Activated T-helper 2 cell treated with anti-CD3 and anti-CD28 coated beads, Interferon-gamma antibody, Interleukin-2, Interleukin-4, amounts not matched to agents 10 μg/mL and 5 μg/mL and 100 μg/mL, durations not matched to agents 14 hours and 24 hours and 36 hours (primary cell): ENCODE measurements around the gene ACTRT1. TPM values are rescaled to one million over a fixed set of nuclear protein-coding genes. Genes with fewer than 3 reads are reported as not detected.

Experiments
- DNase-seq: peaks from one replicate; pipeline ENCODE4 v3.0.0; 2021; ENCODE audit warnings: low spot score
- H3K27ac Mint-ChIP-seq: one replicate; pipeline ENCODE4 v1.8.0; 2021; ENCODE audit warnings: mixed read lengths
- H3K27me3 Mint-ChIP-seq: one replicate; pipeline ENCODE4 v1.8.0; 2021; ENCODE audit warnings: low read depth, mixed read lengths
- H3K36me3 Mint-ChIP-seq: one replicate; pipeline ENCODE4 v1.8.0; 2021; ENCODE audit warnings: low read depth, mixed read lengths
- H3K4me1 Mint-ChIP-seq: one replicate; pipeline ENCODE4 v1.8.0; 2021; ENCODE audit warnings: low read depth, mixed read lengths
- H3K4me3 Mint-ChIP-seq: one replicate; pipeline ENCODE4 v1.8.0; 2021; ENCODE audit warnings: low read depth, mild to moderate bottlenecking, moderate library complexity, mixed read lengths
- H3K9me3 Mint-ChIP-seq: one replicate; pipeline ENCODE4 v1.8.0; 2021; ENCODE audit warnings: mixed read lengths
- intact Hi-C: fragments of 100-400 bp; cut with micrococcal nuclease; formaldehyde crosslinking; loops from one replicate; pipeline ENCODE4 v1.15.1; 2023
- total RNA-seq: library from RNA; stranded (reverse); gene quantifications from 2 replicates; pipeline ENCODE4 v1.2.3, GENCODE V29; 2022

The ACTRT1 gene
- total RNA-seq = not detected in 2 replicates

DNA sequence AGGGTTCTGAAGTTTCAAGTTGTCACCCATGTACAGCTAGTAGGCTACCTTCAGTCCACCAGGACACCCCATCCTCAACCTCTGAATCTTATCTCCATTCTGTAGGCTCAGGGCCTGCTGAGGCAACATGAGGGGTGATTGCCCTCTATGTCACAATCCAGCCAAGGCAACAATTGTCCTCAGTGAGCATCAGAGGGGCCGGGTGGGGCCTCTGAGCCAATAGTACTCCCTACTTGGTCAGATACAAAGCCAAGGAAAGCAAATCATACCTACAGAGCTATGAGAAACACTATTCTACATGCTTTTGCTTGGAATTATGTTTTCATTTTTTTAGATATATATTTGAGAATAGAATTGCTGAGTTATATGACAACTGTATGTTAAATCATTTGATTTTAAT, at the start of gene ACTRT1:
Gene ACTRT1 (minus strand): TSS at position 101 of the 400 bp plus-strand sequence. CDS start 197 bp downstream, outside the sequence.
- DNase-seq = no peak
- Mint-ChIP-seq H3K9me3 (no peaks in the 10 kb centered on the region), H3K27ac (no peak within 1 kb of the TSS), H3K27me3 (no peaks in the 10 kb centered on the region), H3K36me3 (no peaks in the 10 kb centered on the region), H3K4me1 (no peaks in the 10 kb centered on the region), H3K4me3 (no peak within 1 kb of the TSS)
- intact Hi-C loops = no loop called here

DNA sequence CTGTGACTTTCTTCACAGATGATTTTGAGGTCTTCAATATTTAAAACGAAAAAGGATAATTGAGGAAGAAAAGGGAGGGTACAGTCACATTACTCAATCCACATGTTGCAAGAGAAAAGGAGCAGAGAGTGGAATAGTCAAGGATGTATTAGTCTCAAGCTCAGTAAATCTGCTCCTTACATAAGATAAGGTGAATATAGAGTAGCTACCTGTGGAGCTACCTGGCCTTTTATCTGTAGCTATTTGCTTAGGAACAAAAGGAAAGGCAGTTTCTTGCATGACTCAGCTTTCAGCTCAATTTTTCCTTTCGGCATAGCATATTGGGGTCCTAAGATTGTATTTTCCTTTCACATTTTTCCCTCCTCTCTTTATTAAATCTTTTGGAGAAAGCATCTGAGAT, 26.3 kb upstream of the ACTRT1 start:
- no peak for DNase-seq
- Mint-ChIP-seq H3K27ac (no peak overlapping the region), H3K27me3 (no peaks in the 10 kb centered on the region), H3K4me3 (no peak overlapping the region), H3K4me1 (no peaks in the 10 kb centered on the region), H3K36me3 (no peaks in the 10 kb centered on the region), H3K9me3 (peaks cover 5% of the 10 kb centered on the region)
- intact Hi-C loops = no loop called here

DNA sequence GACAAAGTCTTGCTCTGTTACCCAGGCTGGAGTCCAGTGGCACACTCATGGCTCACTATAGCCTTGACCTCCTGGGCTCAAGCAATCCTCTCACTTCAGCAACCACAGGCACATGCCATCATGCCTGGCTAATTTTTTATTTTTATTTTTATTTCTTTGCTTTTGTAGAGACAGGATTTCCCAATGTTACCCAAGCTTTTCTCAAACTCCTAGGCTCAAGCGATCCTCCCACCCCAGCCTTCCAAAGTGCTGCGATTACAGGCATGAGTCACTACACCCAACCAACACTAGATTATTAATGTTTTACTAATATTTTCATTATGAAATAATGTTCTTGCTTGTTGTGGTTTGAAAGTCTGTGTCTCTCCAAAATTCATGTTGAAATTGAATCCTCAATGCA, 5.2 kb upstream of the ACTRT1 start:
- intact Hi-C loops = no loop called here
- peaks cover 10% of the 10 kb centered on the region for H3K9me3 Mint-ChIP-seq
- no peaks in the 10 kb centered on the region for H3K36me3 Mint-ChIP-seq
- no peak overlapping the region for H3K4me3 Mint-ChIP-seq
- H3K27me3 Mint-ChIP-seq = no peaks in the 10 kb centered on the region
- H3K4me1 Mint-ChIP-seq = no peaks in the 10 kb centered on the region
- no peak overlapping the region for H3K27ac Mint-ChIP-seq
- DNase-seq = no peak

DNA sequence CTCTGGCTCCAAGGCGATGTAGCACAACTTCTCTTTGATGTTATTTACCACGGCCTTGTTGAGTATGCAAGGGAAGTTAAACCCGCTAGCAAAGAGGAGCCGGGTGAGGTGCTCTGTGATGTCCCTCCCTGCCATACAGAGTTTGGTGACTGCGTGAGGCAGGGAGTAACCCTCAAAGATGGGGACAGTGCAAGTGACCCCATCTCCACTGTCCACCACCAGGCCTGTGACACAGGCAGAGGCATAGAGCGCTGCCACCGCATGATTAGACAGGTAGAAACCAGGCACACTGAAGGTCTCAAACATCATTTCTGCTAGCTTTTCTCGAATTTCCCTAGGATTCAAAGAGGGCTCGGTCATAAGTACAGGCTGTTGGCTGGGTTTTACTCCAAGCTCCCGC, 677 bp downstream of the ACTRT1 start:
- H3K9me3 Mint-ChIP-seq = no peaks in the 10 kb centered on the region

DNA sequence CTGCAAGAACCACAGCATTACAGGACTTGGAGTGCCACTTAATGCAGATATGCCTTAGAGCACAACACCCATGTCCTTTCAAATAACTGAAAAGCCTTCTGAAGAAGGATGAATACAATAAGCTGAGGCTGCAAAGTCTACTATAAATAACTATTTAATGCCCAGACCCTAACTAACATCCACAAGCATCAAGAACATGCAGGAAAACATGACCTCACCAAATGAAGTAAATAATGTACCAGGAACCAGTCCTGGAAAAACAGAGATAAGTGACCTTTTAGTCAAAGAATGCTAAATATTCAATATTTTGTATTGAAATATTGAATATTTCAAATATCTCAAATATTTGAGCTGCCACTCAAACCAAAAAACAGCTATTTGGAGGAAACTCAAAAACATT, 16.9 kb downstream of the ACTRT1 start:
- Mint-ChIP-seq H3K27me3 (no peaks in the 10 kb centered on the region), H3K36me3 (no peaks in the 10 kb centered on the region)

More for the DNA sequence above, 677 bp downstream of the ACTRT1 start:
- no peak for DNase-seq
- Mint-ChIP-seq H3K27me3 (no peaks in the 10 kb centered on the region), H3K36me3 (no peaks in the 10 kb centered on the region), H3K27ac (no peak overlapping the region), H3K4me3 (no peak overlapping the region), H3K4me1 (no peaks in the 10 kb centered on the region)
- intact Hi-C loops = no loop called here

DNA sequence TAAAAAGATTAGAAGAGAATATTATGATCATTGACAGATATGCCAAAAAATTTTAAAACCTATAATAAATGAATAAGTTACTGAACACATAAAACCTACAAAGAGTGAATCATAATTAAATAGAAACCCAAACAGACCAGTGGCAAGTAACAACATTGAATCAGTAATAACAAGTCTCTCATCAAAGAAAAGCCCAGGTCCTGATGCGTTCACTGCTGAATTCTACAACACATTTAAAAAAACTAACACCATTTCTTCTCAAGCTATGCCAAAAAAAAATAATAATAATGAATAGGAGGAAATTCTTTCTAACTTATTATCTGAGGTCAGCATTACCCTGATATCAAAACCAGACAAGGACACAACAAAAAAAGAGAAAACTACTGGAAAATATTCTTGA, 30.6 kb downstream of the ACTRT1 start:
- no peaks in the 10 kb centered on the region for H3K9me3 Mint-ChIP-seq
- no peaks in the 10 kb centered on the region for H3K27me3 Mint-ChIP-seq
- no peak for DNase-seq
- no peaks in the 10 kb centered on the region for H3K4me1 Mint-ChIP-seq
- H3K4me3 Mint-ChIP-seq = no peak overlapping the region
- H3K36me3 Mint-ChIP-seq = no peaks in the 10 kb centered on the region
- intact Hi-C loops = no loop called here
- H3K27ac Mint-ChIP-seq = no peak overlapping the region

More for the DNA sequence above, 16.9 kb downstream of the ACTRT1 start:
- Mint-ChIP-seq H3K27ac (no peak overlapping the region), H3K4me1 (no peaks in the 10 kb centered on the region), H3K4me3 (no peak overlapping the region), H3K9me3 (no peaks in the 10 kb centered on the region)
- no peak for DNase-seq
- intact Hi-C loops = no loop called here

DNA sequence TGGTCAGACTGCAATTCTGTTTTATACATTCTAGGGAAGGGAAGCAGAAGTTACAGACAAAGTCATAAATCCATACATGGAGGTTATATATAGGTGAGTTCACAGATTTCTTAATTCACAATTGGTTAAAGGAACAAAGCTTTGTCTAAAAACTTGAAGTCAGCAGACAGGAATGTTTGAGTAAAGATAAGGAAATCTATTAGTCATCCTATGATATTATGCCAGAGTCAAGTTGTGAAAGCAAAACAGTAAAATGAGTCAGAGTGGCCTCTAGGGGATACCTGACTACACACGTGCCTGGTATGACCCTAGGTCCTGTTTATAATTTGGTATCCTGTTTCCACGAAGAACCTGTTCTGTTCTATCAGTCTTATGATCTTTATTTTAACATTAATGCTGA, 31.5 kb downstream of the ACTRT1 start:
- Mint-ChIP-seq H3K27ac (no peak overlapping the region), H3K27me3 (no peaks in the 10 kb centered on the region), H3K4me1 (no peaks in the 10 kb centered on the region), H3K4me3 (no peak overlapping the region), H3K36me3 (no peaks in the 10 kb centered on the region), H3K9me3 (peaks cover 2% of the 10 kb centered on the region)
- intact Hi-C loops = no loop called here
- DNase-seq = no peak

DNA sequence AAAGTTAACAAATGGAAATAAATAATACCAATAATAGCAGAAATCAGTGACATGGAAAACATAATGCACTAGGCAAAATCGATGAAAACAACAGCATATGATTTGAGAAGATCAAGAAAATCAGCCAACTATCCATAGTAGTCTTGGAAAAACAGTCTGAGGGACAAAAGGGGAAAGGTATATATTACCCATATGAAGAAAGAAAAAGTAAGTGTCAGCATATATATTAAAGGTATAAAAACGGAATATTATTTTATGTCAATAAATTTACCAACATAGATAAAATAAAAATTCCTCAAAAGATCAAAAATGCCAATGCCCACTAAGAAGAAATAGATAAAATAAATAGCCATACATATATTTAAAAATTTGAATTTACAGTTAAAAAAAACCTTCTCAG, 33.0 kb downstream of the ACTRT1 start:
- no peak for DNase-seq
- no peak overlapping the region for H3K4me3 Mint-ChIP-seq
- H3K27me3 Mint-ChIP-seq = no peaks in the 10 kb centered on the region
- H3K27ac Mint-ChIP-seq = no peak overlapping the region
- H3K9me3 Mint-ChIP-seq = peaks cover 6% of the 10 kb centered on the region
- H3K36me3 Mint-ChIP-seq = no peaks in the 10 kb centered on the region
- intact Hi-C loops = no loop called here
- H3K4me1 Mint-ChIP-seq = no peaks in the 10 kb centered on the region

DNA sequence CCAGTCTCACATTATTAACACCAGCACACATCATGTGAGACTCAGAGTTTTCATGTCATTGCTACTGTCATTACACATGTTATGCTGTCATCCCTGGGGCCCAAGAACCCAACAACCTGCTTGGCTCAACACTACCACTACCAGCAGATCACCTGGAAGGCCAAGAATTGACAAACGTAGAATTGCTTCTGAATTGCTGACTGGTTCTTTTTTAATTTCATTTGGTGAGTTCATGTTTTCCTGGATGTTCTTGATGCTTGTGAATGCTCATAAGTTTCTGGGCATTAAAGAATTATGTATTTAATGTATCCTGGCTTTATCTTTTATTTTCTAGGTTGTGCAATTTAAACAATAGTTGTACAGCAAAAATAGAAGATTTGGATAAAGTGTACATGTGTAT, 40.2 kb downstream of the ACTRT1 start:
- intact Hi-C loops = no loop called here
- peaks cover 6% of the 10 kb centered on the region for H3K9me3 Mint-ChIP-seq
- no peak overlapping the region for H3K27ac Mint-ChIP-seq

DNA sequence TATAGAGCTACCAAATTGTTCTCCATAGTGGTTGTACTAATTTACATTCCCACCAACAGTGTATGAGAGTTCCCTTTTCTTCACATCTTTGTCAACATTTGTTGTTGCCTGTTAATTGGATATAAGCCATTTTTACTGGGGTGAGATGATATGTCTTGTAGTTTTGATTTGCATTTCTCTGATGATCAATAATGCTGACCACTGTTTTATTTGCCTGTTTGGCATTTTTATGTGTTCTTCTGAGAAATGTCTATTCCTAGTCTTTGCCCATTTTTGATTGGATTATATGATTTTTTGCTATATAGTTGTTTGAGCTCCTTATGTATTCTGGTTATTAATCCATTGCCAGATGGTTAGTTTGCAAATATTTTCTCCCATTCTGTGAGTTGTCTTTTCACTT, 44.3 kb downstream of the ACTRT1 start:
- Mint-ChIP-seq H3K4me3 (no peak overlapping the region), H3K27me3 (no peaks in the 10 kb centered on the region), H3K27ac (no peak overlapping the region), H3K9me3 (no peaks in the 10 kb centered on the region), H3K4me1 (no peaks in the 10 kb centered on the region), H3K36me3 (no peaks in the 10 kb centered on the region)
- intact Hi-C loops = no loop called here
- DNase-seq = no peak

More for the DNA sequence above, 40.2 kb downstream of the ACTRT1 start:
- DNase-seq = no peak
- Mint-ChIP-seq H3K27me3 (no peaks in the 10 kb centered on the region), H3K36me3 (no peaks in the 10 kb centered on the region), H3K4me1 (no peaks in the 10 kb centered on the region), H3K4me3 (no peak overlapping the region)
